ENCODE measurements around the gene SETD6.
A peak's percentile ranks its signal among the peaks of the same experiment; 100 is the strongest.
"Not testable (repeated sequence)": the region's sequence is repeated elsewhere in the genome, so short reads cannot be mapped to it uniquely, and the experiment has no call there.

The SETD6 gene

DNA sequence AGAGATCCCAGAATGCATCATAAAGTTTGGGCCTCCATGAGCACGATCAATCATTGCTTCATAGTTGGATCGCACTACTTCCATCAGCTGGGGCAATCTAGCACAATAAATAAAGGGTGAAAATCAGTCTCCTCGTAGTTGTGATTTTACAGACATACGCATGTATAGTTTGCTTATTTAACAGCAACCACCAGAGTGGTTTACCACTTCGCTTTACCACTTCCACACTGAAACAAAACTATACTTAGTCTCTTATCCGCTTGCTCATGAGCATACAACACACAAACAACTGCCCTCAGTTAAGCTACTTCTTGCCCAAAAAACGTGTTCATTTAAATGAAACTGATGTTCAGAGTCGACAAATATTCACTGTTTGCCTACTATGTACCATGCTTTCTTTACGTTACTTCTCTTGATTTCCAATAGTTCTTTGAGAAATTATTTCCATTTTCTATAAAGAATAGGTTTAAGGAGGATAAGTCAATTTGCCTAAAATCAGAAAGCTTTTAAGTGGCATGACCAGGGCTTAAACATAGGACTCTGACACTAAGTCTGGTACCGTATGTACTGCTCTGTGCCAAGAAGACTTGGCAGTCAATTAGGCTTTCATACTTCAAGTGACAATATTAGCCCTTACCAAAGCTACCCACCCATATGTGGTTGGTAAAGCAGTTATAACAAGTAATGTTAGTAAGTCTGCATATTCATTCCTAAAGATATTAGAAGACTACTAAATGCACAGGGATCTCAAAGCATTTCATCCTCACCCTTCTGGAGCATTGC, 22.0 kb downstream of the SETD6 start:
- Histone ChIP-seq H3K27me3 (ENCODE audit: control insufficient read depth, insufficient read depth, low read length) (no peaks in the 10 kb centered on the region), H3K4me1 (ENCODE audit: control insufficient read depth, insufficient read depth, low read length) (no peaks in the 10 kb centered on the region), H3K27ac (ENCODE audit: low read depth, low read length) (no peak overlapping the region), H3K4me3 (ENCODE audit: low read length) (no peak overlapping the region), H3K9ac (ENCODE audit: low read length) (no peak overlapping the region), H3K36me3 (ENCODE audit: control insufficient read depth, insufficient read depth, low read length) (peaks cover 46% of the 10 kb centered on the region)

DNA sequence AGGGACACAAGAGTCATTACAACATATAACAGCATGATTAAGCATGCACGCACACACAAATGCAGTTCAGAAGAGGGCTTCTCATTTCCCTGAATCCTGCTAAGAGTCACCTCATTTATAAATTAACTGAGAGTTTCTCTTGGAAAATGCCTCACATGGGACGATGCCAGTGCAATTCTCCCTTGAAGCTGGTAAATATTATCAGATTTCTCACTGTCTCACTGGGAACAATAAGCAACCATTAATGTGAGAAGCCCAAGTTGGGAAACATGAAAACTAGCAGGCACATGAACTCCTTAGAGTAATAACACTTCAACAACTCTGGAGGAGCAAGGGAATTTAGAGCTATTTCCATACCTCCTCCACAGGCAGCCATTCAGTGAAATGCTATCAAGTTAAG, 26.4 kb downstream of the SETD6 start:
- Histone ChIP-seq H3K27ac (ENCODE audit: low read depth, low read length) (no peak overlapping the region), H3K36me3 (ENCODE audit: control insufficient read depth, insufficient read depth, low read length) (peaks cover 71% of the 10 kb centered on the region), H3K4me1 (ENCODE audit: control insufficient read depth, insufficient read depth, low read length) (no peaks in the 10 kb centered on the region)

DNA sequence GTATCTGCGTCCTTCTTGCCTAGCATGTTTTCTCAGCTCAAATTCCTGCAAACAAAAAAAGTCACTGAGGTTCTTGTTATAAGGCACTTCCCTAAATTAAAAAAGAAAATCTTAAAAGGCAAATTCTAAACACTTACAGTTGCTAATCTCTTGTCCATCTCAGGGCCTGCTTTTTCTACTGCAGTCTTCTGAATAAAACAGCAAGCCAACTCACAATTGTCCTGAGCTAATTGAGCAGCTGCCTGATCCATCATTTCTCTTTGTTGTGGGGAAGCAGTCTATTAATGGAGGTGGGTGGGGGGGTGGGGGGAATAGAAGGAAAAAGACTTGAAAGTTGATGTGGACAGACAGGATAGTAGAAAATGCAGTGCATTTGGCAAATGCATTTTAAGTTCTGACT, 27.0 kb downstream of the SETD6 start:
- Histone ChIP-seq H3K4me1 (ENCODE audit: control insufficient read depth, insufficient read depth, low read length) (peaks cover 1% of the 10 kb centered on the region), H3K9ac (ENCODE audit: low read length) (no peak overlapping the region), H3K27me3 (ENCODE audit: control insufficient read depth, insufficient read depth, low read length) (no peaks in the 10 kb centered on the region), H3K27ac (ENCODE audit: low read depth, low read length) (no peak overlapping the region), H3K4me3 (ENCODE audit: low read length) (no peak overlapping the region), H3K36me3 (ENCODE audit: control insufficient read depth, insufficient read depth, low read length) (peaks cover 71% of the 10 kb centered on the region)

More for the DNA sequence above, 26.4 kb downstream of the SETD6 start:
- Histone ChIP-seq H3K4me3 (ENCODE audit: low read length) (no peak overlapping the region), H3K27me3 (ENCODE audit: control insufficient read depth, insufficient read depth, low read length) (no peaks in the 10 kb centered on the region), H3K9ac (ENCODE audit: low read length) (no peak overlapping the region)

DNA sequence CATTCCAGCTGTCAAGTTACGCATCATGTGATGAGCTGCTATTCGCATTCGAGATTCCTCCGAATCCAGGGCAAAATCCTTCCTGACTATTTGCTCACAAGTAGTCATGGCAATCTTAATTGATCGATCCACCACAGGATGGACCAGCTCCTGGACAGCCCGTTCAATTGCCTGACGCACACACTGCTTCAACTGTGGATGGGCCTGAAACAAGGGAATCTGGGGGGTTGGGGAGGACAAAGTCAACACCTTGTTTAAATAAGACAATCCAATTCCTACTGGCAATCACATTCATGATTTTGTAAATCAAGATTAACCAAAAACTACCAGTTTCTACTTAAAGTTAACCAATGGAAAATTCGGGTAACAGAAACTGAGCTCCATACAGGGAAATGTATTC, 28.4 kb downstream of the SETD6 start:
- Histone ChIP-seq H3K27ac (ENCODE audit: low read depth, low read length) (no peak overlapping the region), H3K36me3 (ENCODE audit: control insufficient read depth, insufficient read depth, low read length) (peaks cover 62% of the 10 kb centered on the region), H3K27me3 (ENCODE audit: control insufficient read depth, insufficient read depth, low read length) (no peaks in the 10 kb centered on the region)

DNA sequence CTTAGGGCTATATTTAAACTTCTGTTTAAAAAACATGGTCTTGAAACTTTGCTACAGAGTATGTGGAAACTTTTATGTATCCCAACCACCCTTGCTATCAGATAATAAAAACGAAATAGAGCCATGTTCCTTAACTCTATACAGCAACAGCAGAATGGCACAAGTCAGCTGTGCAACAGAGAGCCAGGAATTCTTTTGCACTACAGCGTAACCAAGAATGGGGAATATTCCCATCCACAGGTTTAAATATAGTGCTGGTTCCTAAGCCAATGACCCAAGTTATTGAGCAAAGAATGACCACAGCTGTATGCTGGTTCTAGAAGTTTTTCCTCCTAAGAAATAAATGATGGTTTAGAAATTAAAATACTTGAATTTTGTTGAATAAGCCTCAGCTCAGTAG, 33.1 kb downstream of the SETD6 start:
- Histone ChIP-seq H3K4me1 (ENCODE audit: control insufficient read depth, insufficient read depth, low read length) (peaks cover 18% of the 10 kb centered on the region), H3K4me3 (ENCODE audit: low read length) (no peak overlapping the region), H3K27me3 (ENCODE audit: control insufficient read depth, insufficient read depth, low read length) (no peaks in the 10 kb centered on the region), H3K36me3 (ENCODE audit: control insufficient read depth, insufficient read depth, low read length) (peaks cover 46% of the 10 kb centered on the region), H3K9ac (ENCODE audit: low read length) (no peak overlapping the region), H3K27ac (ENCODE audit: low read depth, low read length) (no peak overlapping the region)

More for the DNA sequence above, 28.4 kb downstream of the SETD6 start:
- Histone ChIP-seq H3K9ac (ENCODE audit: low read length) (no peak overlapping the region), H3K4me1 (ENCODE audit: control insufficient read depth, insufficient read depth, low read length) (peaks cover 11% of the 10 kb centered on the region), H3K4me3 (ENCODE audit: low read length) (no peak overlapping the region)

DNA sequence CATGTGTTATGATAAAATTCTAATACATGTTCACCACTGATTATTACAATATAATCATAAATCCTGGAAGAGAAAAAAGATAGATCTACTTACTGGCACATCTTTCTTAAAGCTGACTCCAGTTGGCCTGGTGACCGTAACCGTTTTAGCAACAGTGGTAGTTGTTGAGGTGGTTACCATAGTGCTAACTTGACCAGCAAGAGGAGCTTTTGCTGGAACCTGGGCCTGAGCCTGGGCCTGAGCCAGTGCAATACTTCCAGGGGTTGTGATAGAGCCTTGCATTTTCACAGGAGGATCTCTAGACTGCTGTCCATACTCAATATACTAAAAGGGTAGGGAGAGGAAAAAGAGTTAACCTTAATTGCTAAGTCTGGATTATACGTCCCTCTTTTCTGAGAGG, 36.2 kb downstream of the SETD6 start:
- no peak overlapping the region for H3K9ac ChIP-seq (ENCODE audit: low read length)
- H3K27me3 ChIP-seq (ENCODE audit: control insufficient read depth, insufficient read depth, low read length), result no peaks in the 10 kb centered on the region
- peaks cover 41% of the 10 kb centered on the region for H3K36me3 ChIP-seq (ENCODE audit: control insufficient read depth, insufficient read depth, low read length)
- H3K27ac ChIP-seq (ENCODE audit: low read depth, low read length), result peak overlapping the region; percentile 10
- H3K4me3 ChIP-seq (ENCODE audit: low read length), result no peak overlapping the region
- H3K4me1 ChIP-seq (ENCODE audit: control insufficient read depth, insufficient read depth, low read length), result peaks cover 18% of the 10 kb centered on the region

DNA sequence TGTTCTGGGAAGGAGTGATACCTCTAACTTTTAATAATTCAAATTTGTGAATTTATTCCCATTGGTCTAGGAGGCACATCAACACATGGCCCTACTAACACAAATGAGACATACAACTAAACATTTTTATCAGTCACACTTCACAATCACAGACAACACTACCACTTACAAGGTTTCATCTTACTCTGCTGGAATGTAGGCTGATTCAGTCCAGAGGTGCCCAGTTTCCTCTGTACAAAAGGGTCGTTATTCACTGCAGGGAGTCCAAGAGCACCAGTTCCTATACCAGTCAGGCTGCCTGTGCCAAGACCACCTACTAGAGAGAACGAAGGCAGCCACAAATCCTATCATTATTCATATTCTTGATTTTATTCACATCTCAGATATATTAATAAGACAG, 41.4 kb downstream of the SETD6 start:
- Histone ChIP-seq H3K4me1 (ENCODE audit: control insufficient read depth, insufficient read depth, low read length) (peaks cover 1% of the 10 kb centered on the region), H3K27me3 (ENCODE audit: control insufficient read depth, insufficient read depth, low read length) (no peaks in the 10 kb centered on the region), H3K36me3 (ENCODE audit: control insufficient read depth, insufficient read depth, low read length) (peaks cover 35% of the 10 kb centered on the region), H3K9ac (ENCODE audit: low read length) (no peak overlapping the region), H3K4me3 (ENCODE audit: low read length) (no peak overlapping the region), H3K27ac (ENCODE audit: low read depth, low read length) (no peak overlapping the region)

DNA sequence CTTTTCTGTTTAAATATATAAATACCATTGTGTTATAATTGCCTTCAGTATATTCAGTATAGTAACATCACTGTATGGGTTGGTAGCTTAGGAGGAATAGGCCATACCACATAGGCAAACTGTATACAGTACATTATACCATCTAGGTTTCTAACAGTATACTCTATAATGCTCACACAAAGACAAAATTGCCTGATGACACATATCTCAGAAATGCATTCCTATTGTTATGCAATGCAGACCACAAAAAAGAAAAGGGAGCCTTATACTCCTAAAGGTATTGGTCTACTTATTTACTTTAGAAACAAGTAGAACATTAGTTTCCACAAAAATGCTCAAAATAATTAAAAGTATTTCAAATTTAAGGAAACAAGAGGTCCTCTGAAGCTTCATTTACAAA, 47.9 kb downstream of the SETD6 start:
- H3K4me3 ChIP-seq (ENCODE audit: low read length), result no peak overlapping the region
- H3K27ac ChIP-seq (ENCODE audit: low read depth, low read length), result no peak overlapping the region
- H3K9ac ChIP-seq (ENCODE audit: low read length), result no peak overlapping the region
- H3K4me1 ChIP-seq (ENCODE audit: control insufficient read depth, insufficient read depth, low read length), result no peaks in the 10 kb centered on the region
- H3K36me3 ChIP-seq (ENCODE audit: control insufficient read depth, insufficient read depth, low read length), result peaks cover 16% of the 10 kb centered on the region
- H3K27me3 ChIP-seq (ENCODE audit: control insufficient read depth, insufficient read depth, low read length), result no peaks in the 10 kb centered on the region

DNA sequence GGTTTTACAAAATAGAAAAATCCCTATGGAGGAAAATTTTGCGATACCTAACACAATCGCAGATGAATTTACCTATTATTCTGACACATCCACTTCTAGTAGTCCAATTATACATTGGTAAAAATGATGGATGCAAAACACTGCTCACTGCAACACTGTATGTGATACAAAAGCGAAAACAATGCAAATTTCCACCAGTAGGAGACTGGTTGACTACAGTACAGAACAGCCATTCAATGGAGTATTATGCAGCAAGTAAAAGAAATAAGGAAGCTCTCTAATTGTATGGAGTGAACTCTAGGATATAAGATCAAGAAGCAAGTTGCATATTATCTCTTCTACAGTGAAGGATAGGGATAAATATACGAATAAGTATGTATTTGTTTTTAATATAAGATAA, 48.5 kb downstream of the SETD6 start:
- Histone ChIP-seq H3K4me1 (ENCODE audit: control insufficient read depth, insufficient read depth, low read length) (no peaks in the 10 kb centered on the region), H3K9ac (ENCODE audit: low read length) (no peak overlapping the region), H3K27ac (ENCODE audit: low read depth, low read length) (no peak overlapping the region), H3K4me3 (ENCODE audit: low read length) (no peak overlapping the region), H3K36me3 (ENCODE audit: control insufficient read depth, insufficient read depth, low read length) (peaks cover 14% of the 10 kb centered on the region), H3K27me3 (ENCODE audit: control insufficient read depth, insufficient read depth, low read length) (no peaks in the 10 kb centered on the region)

DNA sequence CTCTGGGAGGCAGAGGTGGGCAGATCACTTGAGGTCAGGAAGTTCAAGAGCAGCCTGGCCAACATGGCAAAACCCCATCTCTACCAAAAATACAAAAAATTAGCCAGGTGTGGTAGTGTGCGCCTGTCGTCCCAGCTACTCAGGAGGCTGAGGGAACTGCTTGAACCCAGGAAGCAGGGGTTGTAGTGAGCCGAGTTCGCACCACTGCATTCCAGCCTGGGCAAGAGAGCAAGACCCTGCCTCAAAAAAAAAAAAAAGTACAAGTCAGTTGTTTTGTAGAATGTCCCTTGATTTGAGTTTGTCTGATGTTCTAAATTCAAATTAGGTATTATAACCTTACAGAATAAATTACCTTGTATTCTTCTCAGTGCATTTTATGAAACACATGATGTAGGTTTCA, 50.4 kb downstream of the SETD6 start:
- H3K27me3 ChIP-seq (ENCODE audit: control insufficient read depth, insufficient read depth, low read length); H3K27ac ChIP-seq (ENCODE audit: low read depth, low read length); H3K9ac ChIP-seq (ENCODE audit: low read length); H3K4me1 ChIP-seq (ENCODE audit: control insufficient read depth, insufficient read depth, low read length); H3K4me3 ChIP-seq (ENCODE audit: low read length); H3K36me3 ChIP-seq (ENCODE audit: control insufficient read depth, insufficient read depth, low read length): not testable (repeated sequence)
